ENCODE results near the gene LTBP2. TPM values are rescaled to one million over a fixed set of nuclear protein-coding genes. Genes with fewer than 3 reads are reported as not detected.

The LTBP2 gene
- total RNA-seq, 2 experiments from 2014 or later: 0.04 to 0.05 TPM

GRCh38 chr14:74616996-74617700 lies 5.1 kb upstream of the LTBP2 start:
- no peak overlapping the region for H3K4me3 Mint-ChIP-seq
- peaks cover 64% of the 10 kb centered on the region for H3K4me1 Mint-ChIP-seq (ENCODE audit: low read depth)
- no peak for TF ChIP-seq CTCF (IDR thresholded peaks at IDR 0.05)
- intact Hi-C loops (cut with micrococcal nuclease): loop anchor here (5.0 to 10.0 kb wide), 2 partner anchors 95 to 218 kb away; partner anchors contain the start of genes AREL1 and FCF1
- H3K9me3 Mint-ChIP-seq: no peaks in the 10 kb centered on the region
- POLR2A ChIA-PET: no interaction called here
- DNase-seq (no peak), ATAC-seq (no peak)
- CTCF ChIA-PET: interaction anchor here (1.0 to 5.1 kb wide), 2 partner anchors 8 to 10 kb away, joined by 3 to 40 read pairs; no protein-coding TSS in a partner anchor
- peaks cover 7% of the 10 kb centered on the region for H3K27me3 Mint-ChIP-seq
- no peaks in the 10 kb centered on the region for H3K36me3 Mint-ChIP-seq (ENCODE audit: low read depth)
- H3K27ac Mint-ChIP-seq: no peak overlapping the region

DNA sequence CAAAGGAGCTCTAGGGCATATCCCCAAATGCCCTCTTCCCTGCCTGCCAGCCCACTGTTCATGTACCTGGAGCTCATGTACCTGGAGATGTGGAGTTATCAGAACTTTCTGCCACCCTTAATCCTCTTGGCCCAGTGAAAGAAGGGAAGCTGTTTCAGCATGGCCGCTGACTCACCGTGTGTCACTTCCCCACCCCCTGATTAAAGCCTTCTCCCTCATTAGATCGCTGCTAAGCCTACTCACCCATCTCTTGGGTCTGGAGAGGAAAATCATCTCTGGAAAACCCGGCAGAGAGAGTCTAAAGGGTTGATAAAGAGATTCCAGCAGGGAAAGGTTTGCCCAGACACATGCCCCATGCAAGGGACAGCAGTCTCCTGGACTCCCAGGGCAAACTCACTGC lies 4.5 kb upstream of the LTBP2 start:
- intact Hi-C loops (cut with micrococcal nuclease): loop anchor here (5.0 to 10.0 kb wide), 2 partner anchors 96 to 218 kb away; partner anchors contain the start of genes AREL1 and FCF1
- H3K27me3 Mint-ChIP-seq: peaks cover 7% of the 10 kb centered on the region
- H3K9me3 Mint-ChIP-seq: no peaks in the 10 kb centered on the region
- no peak overlapping the region for H3K4me3 Mint-ChIP-seq
- POLR2A ChIA-PET: no interaction called here
- no peak overlapping the region for H3K27ac Mint-ChIP-seq
- DNase-seq (peak; percentile 68), ATAC-seq (no peak)
- H3K4me1 Mint-ChIP-seq (ENCODE audit: low read depth): peaks cover 64% of the 10 kb centered on the region
- no peaks in the 10 kb centered on the region for H3K36me3 Mint-ChIP-seq (ENCODE audit: low read depth)
- TF ChIP-seq CTCF (IDR thresholded peaks at IDR 0.05): no peak
- CTCF ChIA-PET: interaction anchor here (5.1 kb wide), 1 partner anchor 7 kb away, joined by 40 read pairs; no protein-coding TSS in a partner anchor

DNA sequence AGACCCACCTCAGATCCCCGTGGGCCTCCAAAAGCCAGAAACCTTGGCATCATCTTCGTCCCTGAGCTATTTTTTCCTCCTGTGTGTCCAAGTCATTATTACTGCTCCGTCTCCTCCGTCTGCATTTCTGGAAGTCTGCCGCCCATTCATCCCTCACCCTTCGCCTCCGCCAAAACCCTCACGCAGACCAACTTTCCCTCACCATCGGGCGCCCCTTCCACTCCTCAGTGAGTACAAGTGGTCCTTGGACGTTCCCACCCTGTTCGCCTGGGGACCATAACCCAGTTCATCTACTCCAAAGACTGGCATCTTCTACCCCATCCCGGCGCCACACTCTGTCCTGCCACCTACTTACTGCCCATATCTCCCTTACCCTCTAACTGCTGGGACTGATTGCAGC lies 3.7 kb upstream of the LTBP2 start:
- no peak overlapping the region for H3K27ac Mint-ChIP-seq
- peaks cover 10% of the 10 kb centered on the region for H3K27me3 Mint-ChIP-seq
- H3K9me3 Mint-ChIP-seq: no peaks in the 10 kb centered on the region
- ChIA-PET CTCF (interaction anchor here (0.9 to 1.0 kb wide), 2 partner anchors 8 to 147 kb away, joined by 3 read pairs; no protein-coding TSS in a partner anchor), POLR2A (interaction anchor here (0.6 to 0.7 kb wide), 2 partner anchors 142 to 346 kb away, joined by 3 read pairs; no protein-coding TSS in a partner anchor)
- no peak for TF ChIP-seq CTCF (IDR thresholded peaks at IDR 0.05)
- peaks cover 58% of the 10 kb centered on the region for H3K4me1 Mint-ChIP-seq (ENCODE audit: low read depth)
- intact Hi-C loops (cut with micrococcal nuclease): loop anchor here (5.0 to 10.0 kb wide), 2 partner anchors 97 to 219 kb away; partner anchors contain the start of genes AREL1 and FCF1
- no peak for DNase-seq
- no peak for ATAC-seq
- no peaks in the 10 kb centered on the region for H3K36me3 Mint-ChIP-seq (ENCODE audit: low read depth)
- no peak overlapping the region for H3K4me3 Mint-ChIP-seq

DNA sequence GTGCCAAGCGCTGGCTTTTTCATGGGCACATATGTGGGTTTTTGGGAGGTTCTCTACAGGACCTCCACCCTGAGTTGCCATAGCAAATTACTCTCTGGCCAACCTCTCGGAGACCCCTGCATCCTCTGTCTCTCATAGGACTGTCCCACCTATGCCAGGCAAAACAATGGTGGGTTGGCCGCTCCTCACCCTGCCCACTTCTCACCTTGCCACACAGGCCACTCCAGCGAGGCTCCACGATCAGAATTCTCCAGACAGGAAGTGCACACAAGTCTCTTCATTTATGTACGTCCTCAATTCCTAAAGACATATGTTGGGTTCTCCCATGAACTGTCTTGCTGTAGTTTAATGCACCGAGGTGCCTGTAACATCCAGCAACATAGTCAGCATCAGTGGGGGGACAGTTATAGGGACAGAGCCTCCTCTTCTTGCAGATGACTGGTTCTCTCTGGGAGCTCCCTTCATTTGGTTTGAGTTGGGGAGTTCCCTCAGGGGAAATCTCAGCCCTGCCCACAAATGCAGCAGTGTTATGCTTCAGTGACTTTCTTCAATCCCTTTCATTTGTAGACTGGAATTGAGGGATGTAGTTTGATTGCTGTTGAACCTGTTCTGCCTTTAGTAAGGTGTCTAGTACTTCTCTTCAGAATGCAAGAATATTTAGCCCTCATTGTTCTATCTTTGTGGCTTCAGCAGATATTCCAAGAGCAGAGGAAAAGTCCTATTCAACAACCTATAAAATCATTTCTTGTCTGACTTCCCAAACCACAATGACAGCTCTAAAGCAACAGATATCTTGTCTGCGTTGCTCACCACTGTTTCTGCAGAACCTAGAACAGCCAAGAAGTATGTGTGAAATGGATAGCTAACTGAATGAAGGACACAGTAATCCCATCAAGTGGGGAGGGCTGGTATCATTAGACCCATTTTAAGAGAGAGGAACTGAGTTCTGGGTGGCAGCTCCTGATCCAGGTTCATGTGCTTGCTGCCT lies 2.8 kb upstream of the LTBP2 start:
- H3K4me3 Mint-ChIP-seq: no peak overlapping the region
- no peaks in the 10 kb centered on the region for H3K9me3 Mint-ChIP-seq
- H3K27me3 Mint-ChIP-seq: peaks cover 15% of the 10 kb centered on the region
- no peak overlapping the region for H3K27ac Mint-ChIP-seq
- no peak for ATAC-seq
- peak; percentile 33 for DNase-seq
- H3K36me3 Mint-ChIP-seq (ENCODE audit: low read depth): no peaks in the 10 kb centered on the region
- no peak for TF ChIP-seq CTCF (IDR thresholded peaks at IDR 0.05)
- CTCF ChIA-PET: interaction anchor here (0.7 to 1.0 kb wide), 3 partner anchors 9 to 932 kb away, joined by 3 read pairs; no protein-coding TSS in a partner anchor
- peaks cover 48% of the 10 kb centered on the region for H3K4me1 Mint-ChIP-seq (ENCODE audit: low read depth)
- intact Hi-C loops (cut with micrococcal nuclease): loop anchor here (5.0 to 10.0 kb wide), 2 partner anchors 97 to 220 kb away; partner anchors contain the start of genes AREL1 and FCF1
- POLR2A ChIA-PET: interaction anchor here (0.6 kb wide), 1 partner anchor 347 kb away, joined by 3 read pairs; no protein-coding TSS in a partner anchor
